ENCODE results near the gene NAT8. TPM values are rescaled to one million over a fixed set of nuclear protein-coding genes. Genes with fewer than 3 reads are reported as not detected.
"Not testable (repeated sequence)": the region's sequence is repeated elsewhere in the genome, so short reads cannot be mapped to it uniquely, and the experiment has no call there.

NAT8 gene
- total RNA-seq, 2 experiments from 2014 or later = not detected

DNA sequence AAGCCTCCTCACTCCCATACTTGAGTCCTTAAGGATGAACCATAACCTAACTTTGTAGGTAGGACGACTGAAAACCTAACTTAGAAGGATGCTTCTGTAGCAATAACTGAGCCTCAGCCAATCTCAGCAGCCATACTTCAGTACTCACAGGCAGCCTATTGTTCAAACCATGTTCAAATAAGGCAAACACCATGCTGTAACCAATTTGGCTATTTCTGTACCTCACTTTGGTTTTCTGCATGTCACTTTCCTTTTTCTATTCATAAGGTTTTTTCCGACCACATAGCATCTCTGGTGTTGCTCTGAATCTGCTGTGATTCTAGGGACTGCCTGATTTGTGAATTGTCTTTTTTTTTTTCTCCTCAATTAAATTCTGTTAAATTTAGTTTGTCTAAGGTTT lies 13.7 kb downstream of the NAT8 start:
- H3K36me3 Mint-ChIP-seq (ENCODE audit: low read depth); CTCF ChIA-PET; DNase-seq; H3K27me3 Mint-ChIP-seq (ENCODE audit: low read depth); H3K27ac Mint-ChIP-seq; H3K4me1 Mint-ChIP-seq (ENCODE audit: low read depth); ATAC-seq; POLR2A ChIA-PET; H3K9me3 Mint-ChIP-seq (ENCODE audit: insufficient read depth); H3K4me3 Mint-ChIP-seq: not testable (repeated sequence)

GRCh38 chr2:73626237-73626636 lies 16.0 kb downstream of the NAT8 start:
- DNase-seq; CTCF ChIA-PET; H3K4me3 Mint-ChIP-seq; POLR2A ChIA-PET; H3K27ac Mint-ChIP-seq; H3K36me3 Mint-ChIP-seq (ENCODE audit: low read depth); ATAC-seq; H3K27me3 Mint-ChIP-seq (ENCODE audit: low read depth); H3K9me3 Mint-ChIP-seq (ENCODE audit: insufficient read depth); H3K4me1 Mint-ChIP-seq (ENCODE audit: low read depth): not testable (repeated sequence)

DNA sequence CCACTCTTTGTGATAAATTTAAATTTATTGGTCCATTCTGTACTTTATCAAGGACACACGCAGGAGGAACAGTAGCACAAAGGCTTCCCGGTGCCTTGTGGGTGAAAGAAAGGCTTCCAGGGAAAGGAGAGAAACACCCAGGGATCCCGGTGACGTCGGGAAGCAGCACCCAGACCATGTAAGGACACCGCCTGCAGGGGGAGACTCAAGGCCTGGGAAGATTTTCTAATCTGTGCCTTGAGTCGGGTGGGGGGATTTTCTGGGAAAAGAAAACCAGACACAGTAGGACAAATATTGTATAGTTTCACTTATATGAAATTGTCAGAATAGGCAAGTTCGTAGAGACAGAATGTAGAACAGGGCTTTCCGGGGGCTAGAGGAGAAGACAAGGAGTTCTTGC lies 17.6 kb downstream of the NAT8 start:
- ATAC-seq; POLR2A ChIA-PET; H3K36me3 Mint-ChIP-seq (ENCODE audit: low read depth); H3K9me3 Mint-ChIP-seq (ENCODE audit: insufficient read depth); H3K27ac Mint-ChIP-seq; H3K4me3 Mint-ChIP-seq; DNase-seq; H3K4me1 Mint-ChIP-seq (ENCODE audit: low read depth); H3K27me3 Mint-ChIP-seq (ENCODE audit: low read depth); CTCF ChIA-PET: not testable (repeated sequence)

GRCh38 chr2:73624036-73624435 lies 18.2 kb downstream of the NAT8 start:
- ATAC-seq; H3K27me3 Mint-ChIP-seq (ENCODE audit: low read depth); H3K4me3 Mint-ChIP-seq; H3K9me3 Mint-ChIP-seq (ENCODE audit: insufficient read depth); DNase-seq; POLR2A ChIA-PET; H3K27ac Mint-ChIP-seq; H3K4me1 Mint-ChIP-seq (ENCODE audit: low read depth); H3K36me3 Mint-ChIP-seq (ENCODE audit: low read depth): not testable (repeated sequence)
- CTCF ChIA-PET = interaction anchor here (1.3 kb wide), 1 partner anchor 9 kb away, joined by 3 read pairs; no protein-coding TSS in a partner anchor

DNA sequence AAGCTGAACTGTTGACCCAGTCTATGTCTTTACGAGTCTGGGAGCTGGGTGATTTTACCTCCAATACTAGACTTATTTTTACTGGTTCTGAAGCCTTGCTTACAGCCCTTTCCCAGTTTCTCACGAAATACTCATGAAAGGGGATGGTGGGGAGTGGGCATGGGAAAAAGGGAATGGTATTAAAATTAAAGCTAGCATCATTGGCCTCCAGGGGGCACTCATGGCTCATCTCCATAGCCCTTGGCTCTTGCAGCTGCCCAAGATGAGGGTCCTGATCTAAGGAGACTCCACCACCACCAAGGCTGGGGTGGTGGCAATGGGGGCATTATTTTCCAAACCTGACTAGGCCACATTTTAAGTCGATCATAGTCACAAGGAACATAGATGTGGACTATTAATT lies 22.3 kb downstream of the NAT8 start:
- POLR2A ChIA-PET = not testable (repeated sequence)

DNA sequence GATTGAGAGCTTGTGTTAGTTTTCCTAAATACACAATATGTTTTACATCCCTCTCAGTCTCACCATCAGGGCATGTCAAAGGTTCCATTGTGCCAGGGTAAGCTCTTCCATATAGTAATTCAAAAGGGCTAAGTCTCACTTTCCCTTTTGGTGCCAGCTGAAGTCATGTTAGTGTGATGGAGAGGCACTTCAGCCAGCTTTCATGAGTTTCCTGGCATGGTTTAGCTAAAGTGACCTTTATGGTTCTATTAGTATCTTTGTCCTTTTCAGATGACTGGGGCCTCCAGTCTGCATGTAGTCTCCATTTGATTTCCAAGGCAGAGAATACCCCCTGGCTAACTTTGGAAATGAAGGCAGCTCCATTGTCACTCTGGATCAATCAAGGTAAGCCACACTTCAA lies 27.2 kb downstream of the NAT8 start:
- H3K4me1 Mint-ChIP-seq (ENCODE audit: low read depth) = peaks cover 9% of the 10 kb centered on the region
- H3K4me3 Mint-ChIP-seq = no peak overlapping the region
- H3K27ac Mint-ChIP-seq = no peak overlapping the region
- ChIA-PET POLR2A (no interaction called here), CTCF (interaction anchor here (1.0 kb wide), 1 partner anchor 8 kb away, joined by 3 read pairs; no protein-coding TSS in a partner anchor)
- no peaks in the 10 kb centered on the region for H3K36me3 Mint-ChIP-seq (ENCODE audit: low read depth)
- no peaks in the 10 kb centered on the region for H3K27me3 Mint-ChIP-seq (ENCODE audit: low read depth)
- H3K9me3 Mint-ChIP-seq (ENCODE audit: insufficient read depth) = no peaks in the 10 kb centered on the region
- DNase-seq (no peak), ATAC-seq (no peak)

More for the DNA sequence above, 22.3 kb downstream of the NAT8 start:
- CTCF ChIA-PET; H3K4me3 Mint-ChIP-seq; DNase-seq; H3K4me1 Mint-ChIP-seq (ENCODE audit: low read depth); ATAC-seq; H3K36me3 Mint-ChIP-seq (ENCODE audit: low read depth); H3K27ac Mint-ChIP-seq; H3K9me3 Mint-ChIP-seq (ENCODE audit: insufficient read depth); H3K27me3 Mint-ChIP-seq (ENCODE audit: low read depth): not testable (repeated sequence)

GRCh38 chr2:73614105-73614504 lies 28.1 kb downstream of the NAT8 start:
- Mint-ChIP-seq H3K27ac (no peak overlapping the region), H3K4me3 (no peak overlapping the region), H3K9me3 (ENCODE audit: insufficient read depth) (no peaks in the 10 kb centered on the region), H3K36me3 (ENCODE audit: low read depth) (no peaks in the 10 kb centered on the region), H3K27me3 (ENCODE audit: low read depth) (no peaks in the 10 kb centered on the region), H3K4me1 (ENCODE audit: low read depth) (peaks cover 9% of the 10 kb centered on the region)
- DNase-seq = no peak
- no peak for ATAC-seq
- POLR2A ChIA-PET = no interaction called here
- CTCF ChIA-PET = no interaction called here

DNA sequence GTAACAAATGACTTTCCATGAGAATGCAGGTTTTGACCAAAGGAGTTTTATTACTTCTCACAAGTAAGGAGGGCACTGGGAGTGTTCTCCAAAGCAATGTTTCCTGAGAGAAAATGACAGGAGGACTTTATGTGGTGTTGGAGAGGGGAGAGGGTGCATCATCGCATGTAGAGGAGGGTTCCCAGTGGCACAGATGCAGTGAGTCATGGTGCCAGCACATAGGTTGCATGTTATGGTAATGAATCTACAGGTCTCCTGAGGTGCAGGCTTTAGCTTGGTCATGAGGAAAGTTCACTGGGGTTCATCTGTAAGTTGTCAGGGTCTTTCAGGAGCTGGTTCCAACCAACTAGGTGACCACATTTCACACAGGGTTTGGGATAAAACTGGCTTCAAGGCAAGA lies 30.4 kb downstream of the NAT8 start:
- CTCF ChIA-PET = no interaction called here
- no peak for DNase-seq
- ATAC-seq = no peak
- Mint-ChIP-seq H3K4me1 (ENCODE audit: low read depth) (peaks cover 9% of the 10 kb centered on the region), H3K9me3 (ENCODE audit: insufficient read depth) (no peaks in the 10 kb centered on the region), H3K4me3 (no peak overlapping the region), H3K27ac (no peak overlapping the region), H3K36me3 (ENCODE audit: low read depth) (no peaks in the 10 kb centered on the region), H3K27me3 (ENCODE audit: low read depth) (no peaks in the 10 kb centered on the region)
- POLR2A ChIA-PET = no interaction called here

- Mint-ChIP-seq H3K27ac (no peak overlapping the region), H3K4me1 (ENCODE audit: low read depth) (peaks cover 9% of the 10 kb centered on the region), H3K4me3 (no peak overlapping the region), H3K27me3 (ENCODE audit: low read depth) (no peaks in the 10 kb centered on the region), H3K9me3 (ENCODE audit: insufficient read depth) (no peaks in the 10 kb centered on the region), H3K36me3 (ENCODE audit: low read depth) (no peaks in the 10 kb centered on the region)
- DNase-seq (no peak), ATAC-seq (no peak)
- POLR2A ChIA-PET = no interaction called here
- CTCF ChIA-PET = no interaction called here
Observed at GRCh38 chr2:73611193-73611592, 31.0 kb downstream of the NAT8 start.

DNA sequence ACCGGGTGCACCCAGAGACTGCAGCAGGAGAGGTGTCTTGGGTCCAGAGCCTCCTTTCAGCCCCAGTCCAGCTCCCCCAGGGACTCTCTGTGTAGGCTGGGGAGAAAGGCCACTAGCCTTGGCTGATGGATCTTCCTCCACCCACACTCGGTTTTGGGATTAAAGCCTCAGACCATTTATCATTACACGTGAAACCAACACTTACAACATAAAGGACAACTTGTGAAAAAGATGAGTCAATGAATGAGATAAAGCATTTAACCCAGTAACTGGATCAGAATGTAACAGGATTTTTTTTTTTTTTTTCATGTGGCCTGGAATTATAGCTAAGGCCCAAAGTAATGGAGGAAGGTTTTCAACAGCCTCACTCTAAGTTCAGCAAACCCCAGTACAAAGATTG lies 32.1 kb downstream of the NAT8 start:
- ATAC-seq = no peak
- peaks cover 9% of the 10 kb centered on the region for H3K4me1 Mint-ChIP-seq (ENCODE audit: low read depth)
- H3K27ac Mint-ChIP-seq = no peak overlapping the region
- ChIA-PET CTCF (no interaction called here), POLR2A (no interaction called here)
- H3K27me3 Mint-ChIP-seq (ENCODE audit: low read depth) = no peaks in the 10 kb centered on the region
- no peaks in the 10 kb centered on the region for H3K36me3 Mint-ChIP-seq (ENCODE audit: low read depth)
- no peaks in the 10 kb centered on the region for H3K9me3 Mint-ChIP-seq (ENCODE audit: insufficient read depth)
- no peak overlapping the region for H3K4me3 Mint-ChIP-seq
- DNase-seq = no peak

GRCh38 chr2:73604589-73604988 lies 37.6 kb downstream of the NAT8 start:
- DNase-seq; H3K4me1 Mint-ChIP-seq (ENCODE audit: low read depth); H3K36me3 Mint-ChIP-seq (ENCODE audit: low read depth); H3K27me3 Mint-ChIP-seq (ENCODE audit: low read depth); H3K9me3 Mint-ChIP-seq (ENCODE audit: insufficient read depth); CTCF ChIA-PET; H3K4me3 Mint-ChIP-seq; POLR2A ChIA-PET; H3K27ac Mint-ChIP-seq; ATAC-seq: not testable (repeated sequence)

GRCh38 chr2:73603099-73603588 lies 39.1 kb downstream of the NAT8 start:
- H3K36me3 Mint-ChIP-seq (ENCODE audit: low read depth); ATAC-seq; H3K27ac Mint-ChIP-seq; POLR2A ChIA-PET; H3K27me3 Mint-ChIP-seq (ENCODE audit: low read depth); H3K4me1 Mint-ChIP-seq (ENCODE audit: low read depth); DNase-seq; H3K4me3 Mint-ChIP-seq; H3K9me3 Mint-ChIP-seq (ENCODE audit: insufficient read depth); CTCF ChIA-PET: not testable (repeated sequence)

GRCh38 chr2:73601780-73602179 lies 40.4 kb downstream of the NAT8 start:
- Mint-ChIP-seq H3K4me3 (no peak overlapping the region), H3K27me3 (ENCODE audit: low read depth) (no peaks in the 10 kb centered on the region), H3K36me3 (ENCODE audit: low read depth) (peaks cover 2% of the 10 kb centered on the region), H3K4me1 (ENCODE audit: low read depth) (no peaks in the 10 kb centered on the region), H3K27ac (no peak overlapping the region), H3K9me3 (ENCODE audit: insufficient read depth) (no peaks in the 10 kb centered on the region)
- CTCF ChIA-PET = no interaction called here
- POLR2A ChIA-PET = no interaction called here
- ATAC-seq = no peak
- DNase-seq = no peak

Measured in activated CD8-positive, alpha-beta T cell treated with anti-CD3 and anti-CD28 coated beads, Interleukin-2, amount 10 ng/mL, durations not matched to agents 7 days and 5 days (primary cell).